Duodenal mucosa (tissue), 2 donors: Measurements from ENCODE around the gene TDRD1.

Source experiments
- H3K27ac ChIP-seq: one replicate; pipeline ENCODE4 v1.7.0; 2013; ENCODE audit warnings: low read depth, low read length
- H3K27me3 ChIP-seq, 2 donors: one replicate each; pipeline ENCODE4 v1.7.0; 2013; ENCODE audit warnings: low read length in 2 of 2, control low read depth in 1 of 2; ENCODE audit not compliant: insufficient read depth in 2 of 2, control insufficient read depth in 1 of 2
- H3K36me3 ChIP-seq, 2 donors: one replicate each; pipeline ENCODE4 v1.7.0; 2013; ENCODE audit warnings: low read length in 2 of 2, control low read depth in 1 of 2; ENCODE audit not compliant: insufficient read depth in 2 of 2, control insufficient read depth in 1 of 2
- H3K4me1 ChIP-seq, 2 donors: one replicate each; pipeline ENCODE4 v1.7.0; 2013; ENCODE audit warnings: low read length in 2 of 2, control low read depth in 1 of 2; ENCODE audit not compliant: insufficient read depth in 2 of 2, control insufficient read depth in 1 of 2
- H3K4me3 ChIP-seq, 2 donors: one replicate each; pipeline ENCODE4 v1.7.0; 2013; ENCODE audit warnings: low read length in 2 of 2, low read depth in 1 of 2
- H3K9ac ChIP-seq, 2 donors: one replicate each; pipeline ENCODE4 v1.7.0; 2013; ENCODE audit warnings: low read length in 2 of 2, low read depth in 1 of 2
- H3K9me3 ChIP-seq, 2 donors: one replicate each; pipeline ENCODE4 v1.7.0; 2013; ENCODE audit warnings: low read length in 2 of 2, control low read depth in 1 of 2; ENCODE audit not compliant: control insufficient read depth in 1 of 2

The TDRD1 gene

DNA sequence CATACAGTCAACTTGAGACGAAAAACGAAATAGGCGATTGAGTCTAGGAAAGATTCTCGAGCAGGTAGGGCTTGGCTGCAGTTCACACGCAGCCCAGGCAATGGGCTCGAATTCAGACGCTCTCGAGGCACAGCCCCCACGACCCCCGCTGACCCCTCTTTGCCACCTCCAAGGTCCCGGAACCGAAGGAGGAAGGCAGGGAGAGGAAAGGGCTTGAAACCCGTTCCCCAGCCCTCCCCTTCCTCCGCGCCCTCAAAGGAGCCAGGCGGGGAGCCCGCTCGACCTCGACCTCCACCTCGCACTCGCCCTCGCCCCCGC lies 5.6 kb upstream of the TDRD1 start:
- peak overlapping the region; percentile 95 to 98 for H3K4me3 ChIP-seq
- H3K27ac ChIP-seq, result peak overlapping the region; percentile 93
- H3K9me3 ChIP-seq, result peaks cover 3 to 4% of the 10 kb centered on the region in 2 donors
- no peaks in the 10 kb centered on the region for H3K27me3 ChIP-seq
- peaks cover 15 to 21% of the 10 kb centered on the region in 2 donors for H3K4me1 ChIP-seq
- H3K9ac ChIP-seq, result peak overlapping the region; percentile 94 to 99
- peaks cover 0 to 3% of the 10 kb centered on the region in 2 donors for H3K36me3 ChIP-seq

DNA sequence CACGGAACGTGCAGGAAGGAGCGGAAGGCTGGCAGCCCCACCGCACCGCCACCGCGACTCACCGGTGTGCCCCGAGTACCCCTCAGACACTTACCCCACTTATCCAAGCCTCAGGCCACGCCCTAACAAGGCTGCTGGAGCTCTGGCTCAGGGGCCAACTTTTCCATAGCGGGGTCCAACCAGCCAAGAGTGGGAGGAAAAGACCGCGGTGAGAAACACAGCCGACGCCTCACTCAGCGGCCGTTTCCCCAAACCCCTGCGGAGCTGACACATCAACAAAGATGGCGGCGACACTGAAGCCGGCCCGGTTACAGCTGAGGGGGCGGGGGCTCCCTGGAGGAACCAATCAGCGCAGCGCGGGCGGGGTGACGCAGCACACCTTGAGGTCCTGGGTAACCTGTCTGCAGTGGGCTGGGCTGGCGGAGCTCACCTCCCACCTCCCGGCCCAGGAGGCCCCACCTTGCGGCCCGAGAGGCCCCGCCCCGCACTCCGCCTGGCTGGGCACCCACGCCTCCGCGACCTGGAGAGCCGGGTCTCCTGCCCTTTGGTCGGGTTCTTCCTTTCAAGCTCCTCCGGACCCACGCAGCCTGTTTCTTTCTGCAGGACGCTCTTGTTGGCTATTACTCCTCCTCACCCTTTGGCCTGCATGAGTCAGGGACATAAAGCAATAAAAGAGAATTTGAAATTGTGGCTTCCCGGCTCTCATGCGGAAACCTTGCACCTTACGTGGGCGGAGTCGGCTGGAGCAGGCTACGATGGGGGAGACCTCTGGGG lies 5.0 kb upstream of the TDRD1 start, which contains the start of gene CCDC186:
Gene CCDC186, minus strand, starts transcription at position 283 of the 774 bp plus-strand sequence. CDS start 10,935 bp downstream, outside the sequence.
- peak within 1 kb of the TSS; percentile 94 to 99 for H3K9ac ChIP-seq
- no peaks in the 10 kb centered on the region for H3K9me3 ChIP-seq
- no peaks in the 10 kb centered on the region for H3K27me3 ChIP-seq
- no peaks in the 10 kb centered on the region for H3K36me3 ChIP-seq
- peaks cover 15 to 21% of the 10 kb centered on the region in 2 donors for H3K4me1 ChIP-seq
- peak within 1 kb of the TSS; percentile 93 for H3K27ac ChIP-seq
- H3K4me3 ChIP-seq, result peak within 1 kb of the TSS; percentile 95 to 98

DNA sequence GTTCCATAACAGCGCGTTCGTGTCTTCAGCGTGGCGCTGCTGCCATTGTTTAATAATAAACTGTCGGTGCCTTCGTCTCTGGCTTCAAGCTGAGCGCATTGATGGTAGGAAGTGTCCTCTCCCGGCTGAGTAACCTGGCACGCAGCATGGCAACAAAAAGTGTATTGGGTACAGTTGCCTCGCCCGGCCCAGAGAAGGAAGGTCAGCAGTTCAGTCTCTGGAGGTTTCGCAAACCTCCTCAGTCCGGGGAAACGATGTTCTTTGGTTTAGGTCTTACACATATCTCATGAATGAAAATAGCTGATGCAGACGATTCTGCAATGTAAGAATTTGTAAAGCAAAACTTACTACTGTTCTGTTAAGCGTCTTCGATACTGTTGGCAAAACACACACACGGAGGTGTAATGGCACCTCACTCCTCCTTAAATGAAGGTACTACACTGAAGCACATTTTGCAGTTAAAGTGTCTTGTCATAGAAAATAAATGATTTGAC lies 4.4 kb upstream of the TDRD1 start:
- no peaks in the 10 kb centered on the region for H3K36me3 ChIP-seq
- peaks cover 15 to 21% of the 10 kb centered on the region in 2 donors for H3K4me1 ChIP-seq
- peak overlapping the region; percentile 94 to 99 for H3K9ac ChIP-seq
- H3K27ac ChIP-seq, result peak overlapping the region; percentile 93
- H3K9me3 ChIP-seq, result no peaks in the 10 kb centered on the region
- no peaks in the 10 kb centered on the region for H3K27me3 ChIP-seq
- peak overlapping the region; percentile 95 to 98 for H3K4me3 ChIP-seq

DNA sequence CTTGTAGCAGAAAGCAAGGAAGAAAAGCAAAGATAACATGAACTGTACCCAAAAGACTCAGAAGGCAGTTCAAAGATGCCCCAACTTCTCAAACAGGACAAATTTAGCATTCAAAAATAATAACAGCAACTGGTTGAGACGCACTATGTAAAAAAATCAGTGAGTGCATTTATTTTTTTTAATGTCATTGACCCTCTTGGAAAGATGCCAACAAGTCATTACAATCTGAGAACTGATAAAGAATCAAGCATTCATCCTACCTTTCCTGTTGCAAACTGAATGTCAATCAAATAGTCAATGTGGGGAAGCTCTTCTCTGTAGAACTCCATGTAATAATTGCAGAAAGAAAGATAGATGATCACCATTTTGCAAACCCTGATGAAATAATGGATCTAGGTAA lies 3.5 kb upstream of the TDRD1 start:
- Histone ChIP-seq H3K9ac (no peak overlapping the region), H3K36me3 (no peaks in the 10 kb centered on the region), H3K9me3 (no peaks in the 10 kb centered on the region), H3K4me1 (peaks cover 15 to 21% of the 10 kb centered on the region in 2 donors), H3K27me3 (no peaks in the 10 kb centered on the region), H3K4me3 (no peak overlapping the region), H3K27ac (no peak overlapping the region)

DNA sequence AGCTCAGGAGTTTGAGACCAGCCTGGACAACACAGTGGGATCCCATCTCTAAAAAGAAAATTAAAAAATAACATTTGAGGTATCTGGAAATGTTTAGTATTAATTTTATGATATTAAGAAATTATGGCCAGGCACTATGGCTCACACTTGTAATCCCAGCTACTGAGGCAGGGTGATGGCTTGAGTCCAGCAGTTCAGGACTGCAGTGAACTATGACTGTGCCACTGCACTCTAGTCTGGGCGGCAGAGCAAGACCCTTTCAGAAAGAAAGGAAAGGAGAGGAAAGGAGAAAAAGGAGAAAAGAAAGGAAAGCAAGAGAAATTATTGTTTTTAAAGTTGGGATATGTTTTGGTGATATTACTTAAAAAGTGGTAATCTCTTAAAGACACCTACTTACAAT lies 2.6 kb upstream of the TDRD1 start:
- no peaks in the 10 kb centered on the region for H3K27me3 ChIP-seq
- H3K4me3 ChIP-seq, result no peak overlapping the region

DNA sequence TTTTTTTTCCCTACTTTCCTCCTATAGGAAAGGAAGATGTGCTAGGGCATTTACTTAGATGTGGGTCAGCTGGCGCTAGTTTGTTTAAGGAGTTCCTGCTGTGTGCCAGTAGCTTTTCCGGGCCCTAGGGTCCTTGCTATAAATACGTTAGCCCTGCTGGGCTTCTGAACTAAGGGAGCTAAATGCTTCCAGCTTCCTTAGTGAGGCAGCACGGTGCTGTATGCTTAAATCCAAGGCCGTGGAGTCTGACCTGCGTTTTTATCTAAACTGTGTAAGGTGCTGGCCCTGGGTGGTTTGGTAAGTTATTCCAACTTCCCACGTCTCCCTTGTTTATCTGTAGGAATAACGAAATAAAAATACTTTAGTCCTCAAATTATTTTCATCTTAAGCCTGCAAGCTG lies 594 bp downstream of the TDRD1 start:
- Histone ChIP-seq H3K36me3 (no peaks in the 10 kb centered on the region), H3K27me3 (no peaks in the 10 kb centered on the region), H3K27ac (no peak overlapping the region), H3K9ac (no peak overlapping the region), H3K9me3 (no peaks in the 10 kb centered on the region), H3K4me1 (peaks cover 5 to 8% of the 10 kb centered on the region in 2 donors), H3K4me3 (no peak overlapping the region)

More for the DNA sequence above, 2.6 kb upstream of the TDRD1 start:
- peaks cover 15 to 20% of the 10 kb centered on the region in 2 donors for H3K4me1 ChIP-seq
- no peak overlapping the region for H3K27ac ChIP-seq
- H3K9ac ChIP-seq, result no peak overlapping the region
- H3K9me3 ChIP-seq, result no peaks in the 10 kb centered on the region
- no peaks in the 10 kb centered on the region for H3K36me3 ChIP-seq

DNA sequence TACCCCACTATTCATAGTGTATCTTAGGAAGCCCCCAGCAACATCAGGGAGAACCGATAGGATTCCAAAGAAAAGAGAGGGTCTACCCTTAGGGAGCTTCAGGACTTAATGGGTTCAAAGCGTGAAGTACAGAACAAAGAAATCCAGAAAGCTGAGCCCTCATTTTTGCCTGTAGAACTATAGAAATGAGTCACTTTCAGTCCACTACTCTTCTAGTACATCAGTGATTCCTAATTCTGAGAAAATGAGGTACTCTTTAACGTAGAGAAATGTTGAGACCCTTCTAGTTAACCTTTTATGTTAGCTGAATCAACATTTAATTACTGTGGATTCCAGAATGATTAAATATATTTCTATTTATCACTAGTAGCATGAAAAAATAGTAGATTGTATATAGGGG lies 1.8 kb downstream of the TDRD1 start:
- no peak overlapping the region for H3K27ac ChIP-seq
- no peak overlapping the region for H3K9ac ChIP-seq
- H3K4me3 ChIP-seq, result no peak overlapping the region
- H3K36me3 ChIP-seq, result no peaks in the 10 kb centered on the region
- H3K4me1 ChIP-seq, result peaks cover 0 to 4% of the 10 kb centered on the region in 2 donors
- no peaks in the 10 kb centered on the region for H3K9me3 ChIP-seq
- H3K27me3 ChIP-seq, result no peaks in the 10 kb centered on the region

DNA sequence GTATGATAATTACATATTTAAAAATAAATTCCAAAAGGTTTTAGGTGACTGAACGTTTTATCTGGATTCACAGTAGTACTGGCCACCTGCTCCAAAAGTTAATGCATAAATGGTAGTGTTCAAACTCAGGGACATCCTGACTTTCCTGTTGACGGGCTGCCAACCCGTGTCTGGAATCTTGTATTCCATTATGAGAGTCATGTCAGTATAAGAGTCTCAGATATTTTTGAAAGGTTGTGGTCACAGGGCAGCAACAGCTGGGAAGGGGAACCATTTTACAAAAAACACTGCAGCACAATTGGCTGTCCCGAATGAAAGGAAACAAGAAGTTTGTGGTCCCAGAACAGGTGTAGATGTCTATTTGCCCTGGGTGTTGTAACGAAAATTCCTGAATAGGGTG lies 2.8 kb downstream of the TDRD1 start:
- Histone ChIP-seq H3K9ac (no peak overlapping the region), H3K36me3 (no peaks in the 10 kb centered on the region), H3K4me3 (no peak overlapping the region), H3K4me1 (peaks cover 0 to 4% of the 10 kb centered on the region in 2 donors), H3K9me3 (no peaks in the 10 kb centered on the region), H3K27ac (no peak overlapping the region), H3K27me3 (no peaks in the 10 kb centered on the region)

DNA sequence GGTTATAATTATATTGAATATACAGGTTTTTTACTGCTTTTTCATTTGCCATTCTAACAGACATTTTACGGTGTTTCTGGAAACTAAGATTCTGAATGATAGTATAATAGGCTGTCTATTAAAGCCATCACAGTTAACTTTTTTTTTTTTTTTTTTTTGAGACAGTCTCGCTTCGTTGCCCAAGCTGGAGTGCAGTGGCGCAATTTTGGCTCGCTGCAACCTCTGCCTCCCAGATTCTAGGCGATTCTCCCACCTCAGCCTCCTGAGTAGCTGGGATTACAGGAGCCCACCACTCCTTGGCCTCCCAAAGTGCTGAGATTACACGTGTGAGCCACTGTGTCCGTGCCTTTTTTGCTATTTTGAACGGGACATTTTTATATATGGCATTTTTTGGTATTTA lies 4.4 kb downstream of the TDRD1 start:
- no peak overlapping the region for H3K9ac ChIP-seq
- no peak overlapping the region for H3K4me3 ChIP-seq

DNA sequence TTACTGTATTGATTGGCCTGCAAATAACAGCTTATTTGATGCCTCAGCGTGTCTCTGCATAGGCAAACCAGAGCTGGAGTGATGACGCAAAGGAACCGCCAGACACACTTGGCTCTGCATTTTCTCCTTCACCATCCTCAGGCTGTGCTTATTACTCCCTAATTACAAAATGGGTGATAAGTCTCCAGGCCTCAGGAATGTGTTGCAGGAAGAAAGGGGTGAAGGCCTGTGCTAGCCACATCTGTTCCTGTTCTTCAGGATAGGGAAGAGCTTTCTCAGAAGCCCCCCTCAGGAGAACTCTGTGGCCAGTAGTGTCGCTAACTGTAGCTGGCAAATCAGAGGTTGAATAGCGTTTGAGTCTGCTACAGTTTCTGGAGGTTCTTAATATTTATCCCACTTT lies 5.1 kb downstream of the TDRD1 start:
- Histone ChIP-seq H3K4me1 (peaks cover 0 to 4% of the 10 kb centered on the region in 2 donors), H3K27me3 (no peaks in the 10 kb centered on the region), H3K9me3 (no peaks in the 10 kb centered on the region), H3K9ac (no peak overlapping the region), H3K4me3 (no peak overlapping the region), H3K27ac (no peak overlapping the region), H3K36me3 (no peaks in the 10 kb centered on the region)

More for the DNA sequence above, 4.4 kb downstream of the TDRD1 start:
- H3K36me3 ChIP-seq, result no peaks in the 10 kb centered on the region
- no peaks in the 10 kb centered on the region for H3K27me3 ChIP-seq
- H3K27ac ChIP-seq, result no peak overlapping the region
- no peaks in the 10 kb centered on the region for H3K9me3 ChIP-seq
- peaks cover 0 to 4% of the 10 kb centered on the region in 2 donors for H3K4me1 ChIP-seq
